Gastrocnemius medialis (tissue), 4 donors: Measurements from ENCODE around the gene AFDN. TPM values are rescaled to one million over a fixed set of nuclear protein-coding genes. Genes with fewer than 3 reads are reported as not detected.

Experiments
- ATAC-seq, 2 donors: fragments of 150-250 bp; one replicate each; pipeline ENCODE4 v1.9.1; 2016
- DNase-seq, 2 donors: peaks; one replicate each; pipeline ENCODE4 v3.0.0-alpha.2; 2019
- H3K27ac ChIP-seq, 4 donors: fragments of 200-600 bp; sonication (generic); 1 replicate in 1 of 4; 2 replicates in 3 of 4; pipeline ENCODE4 v1.5.1; 2016 to 2018; ENCODE audit warnings: mild to moderate bottlenecking in 2 of 4, moderate library complexity in 1 of 4
- H3K27me3 ChIP-seq, 3 donors: fragments of 200-600 bp; sonication (generic) in 2 of 3; 1 replicate in 1 of 3; 2 replicates in 2 of 3; pipeline versions ENCODE4 v1.5.1 to v1.6.0; 2016 to 2019; ENCODE audit warnings: mild to moderate bottlenecking in 1 of 3, moderate library complexity in 1 of 3
- H3K36me3 ChIP-seq, 2 donors: fragments of 200-600 bp; sonication (generic) in 1 of 2; one replicate each; pipeline ENCODE4 v1.5.1; 2017 to 2018
- H3K4me1 ChIP-seq, 2 donors: fragments of 200-600 bp; sonication (generic) in 1 of 2; one replicate each; pipeline ENCODE4 v1.5.1; 2016 to 2017; ENCODE audit warnings: mild to moderate bottlenecking in 2 of 2
- H3K4me3 ChIP-seq, 4 donors: fragments of 200-600 bp; sonication (generic) in 3 of 4; 1 replicate in 1 of 4; 2 replicates in 3 of 4; pipeline ENCODE4 v1.5.1; 2016 to 2019; ENCODE audit warnings: mild to moderate bottlenecking in 2 of 4
- H3K9me3 ChIP-seq, 3 donors: fragments of 200-600 bp; sonication (generic) in 2 of 3; 1 replicate in 1 of 3; 2 replicates in 2 of 3; pipeline ENCODE4 v1.5.1; 2016 to 2019
- CTCF ChIP-seq, 5 experiments: fragments of 450-650 bp in 3 of 5; fragments of 200-600 bp in 2 of 5; sonication (generic) in 2 of 5; IDR thresholded peaks in 4 of 5; conservative IDR thresholded peaks in 1 of 5; 1 replicate in 4 of 5; 2 replicates in 1 of 5; pipeline ENCODE4 v1.5.1; 2016 to 2019; ENCODE audit warnings: antibody characterized with exemption in 5 of 5, mild to moderate bottlenecking in 3 of 5, moderate library complexity in 3 of 5
- POLR2A ChIP-seq, 2 donors: fragments of 450-650 bp; IDR thresholded peaks; one replicate each; pipeline ENCODE4 v1.6.1; 2017; ENCODE audit warnings: antibody characterized with exemption in 2 of 2, mild to moderate bottlenecking in 2 of 2, moderate library complexity in 2 of 2
- in situ Hi-C, 4 donors: fragments of 200-750 bp; cut with MboI; loops; one replicate each; pipeline versions ENCODE4 v1.15.0 to v1.8.0; 2017; ENCODE audit warnings: low sequenced_read_pairs in 4 of 4
- intact Hi-C: fragments of 100-400 bp; cut with DNase I; formaldehyde crosslinking; loops from one replicate; pipeline ENCODE4 v1.15.1; 2023; ENCODE audit warnings: low total_unique reads
- total RNA-seq, 4 donors: library from RNA; depleted of rRNA; stranded (reverse); fragments of >200 nt; gene quantifications; one replicate each; pipeline versions ENCODE4 v1.1.0 to v1.2.3, GENCODE V29; 2016

AFDN gene
- total RNA-seq, 4 donors from 2014 or later, result 22.2 to 66.0 (median 30.0) TPM

- intact Hi-C loops, result no loop called here
- Histone ChIP-seq H3K4me3 (no peak overlapping the region), H3K36me3 (no peaks in the 10 kb centered on the region), H3K27me3 (no peaks in the 10 kb centered on the region), H3K4me1 (peaks cover 48 to 52% of the 10 kb centered on the region in 2 donors), H3K27ac (peak overlapping the region; percentile 28 to 72 (median 47)), H3K9me3 (no peaks in the 10 kb centered on the region)
- in situ Hi-C loops, result no loop called here
- ATAC-seq (no peak), DNase-seq (no peak)
- no peak for TF ChIP-seq POLR2A (IDR thresholded peaks at IDR 0.05)
These were observed 29.8 kb downstream of the AFDN start for GRCh38 chr6:167856474-167856873.

- intact Hi-C loops (no loop called here), in situ Hi-C loops (no loop called here)
- DNase-seq, result no peak
- H3K27me3 ChIP-seq, result no peaks in the 10 kb centered on the region
- TF ChIP-seq CTCF (IDR thresholded peaks at IDR 0.05 in 4 of 5, conservative IDR thresholded peaks at IDR 0.05 in 1 of 5) (no peak), POLR2A (IDR thresholded peaks at IDR 0.05) (no peak)
- H3K4me3 ChIP-seq, result no peak overlapping the region
- no peak for ATAC-seq
- H3K36me3 ChIP-seq, result no peaks in the 10 kb centered on the region
- H3K9me3 ChIP-seq, result no peaks in the 10 kb centered on the region
- peaks cover 48 to 56% of the 10 kb centered on the region in 2 donors for H3K4me1 ChIP-seq
- H3K27ac ChIP-seq, result peak overlapping the region in 2 of 4 donors; percentile 8 to 49
These were observed 30.4 kb downstream of the AFDN start for GRCh38 chr6:167856999-167857660.

- peaks cover 48 to 56% of the 10 kb centered on the region in 2 donors for H3K4me1 ChIP-seq
- no peak overlapping the region for H3K4me3 ChIP-seq
- in situ Hi-C loops, result no loop called here
- no peaks in the 10 kb centered on the region for H3K9me3 ChIP-seq
- no peaks in the 10 kb centered on the region for H3K36me3 ChIP-seq
- no peaks in the 10 kb centered on the region for H3K27me3 ChIP-seq
- ATAC-seq (no peak), DNase-seq (no peak)
- no peak for TF ChIP-seq CTCF (IDR thresholded peaks at IDR 0.05 in 4 of 5, conservative IDR thresholded peaks at IDR 0.05 in 1 of 5)
- TF ChIP-seq POLR2A (IDR thresholded peaks at IDR 0.05), result no peak
- intact Hi-C loops, result no loop called here
- peak overlapping the region in 1 of 4 donors; percentile 49 for H3K27ac ChIP-seq
These were observed 31.4 kb downstream of the AFDN start for GRCh38 chr6:167858086-167858591.

GRCh38 chr6:167858842-167859664, 32.3 kb downstream of the AFDN start:
- Histone ChIP-seq H3K4me3 (no peak overlapping the region), H3K9me3 (no peaks in the 10 kb centered on the region), H3K27me3 (no peaks in the 10 kb centered on the region), H3K4me1 (peaks cover 48 to 56% of the 10 kb centered on the region in 2 donors), H3K36me3 (no peaks in the 10 kb centered on the region), H3K27ac (no peak overlapping the region)
- no peak for TF ChIP-seq CTCF (IDR thresholded peaks at IDR 0.05 in 4 of 5, conservative IDR thresholded peaks at IDR 0.05 in 1 of 5)
- ATAC-seq, result no peak
- intact Hi-C loops, result no loop called here
- in situ Hi-C loops, result no loop called here
- DNase-seq, result no peak

- H3K4me1 ChIP-seq, result peaks cover 44 to 51% of the 10 kb centered on the region in 2 donors
- intact Hi-C loops (no loop called here), in situ Hi-C loops (no loop called here)
- no peak overlapping the region for H3K4me3 ChIP-seq
- no peak overlapping the region for H3K27ac ChIP-seq
- no peak for TF ChIP-seq CTCF (IDR thresholded peaks at IDR 0.05 in 4 of 5, conservative IDR thresholded peaks at IDR 0.05 in 1 of 5)
- no peak for TF ChIP-seq POLR2A (IDR thresholded peaks at IDR 0.05)
- DNase-seq (no peak), ATAC-seq (no peak)
- no peaks in the 10 kb centered on the region for H3K27me3 ChIP-seq
- no peaks in the 10 kb centered on the region for H3K9me3 ChIP-seq
- no peaks in the 10 kb centered on the region for H3K36me3 ChIP-seq
These were observed 34.0 kb downstream of the AFDN start for GRCh38 chr6:167860550-167861226.
